Mesangial cell (primary cell): Measurements from ENCODE around the gene STKLD1. TPM values are rescaled to one million over a fixed set of nuclear protein-coding genes. Genes with fewer than 3 reads are reported as not detected.

Source experiments
- total RNA-seq: library from RNA; depleted of rRNA; stranded (reverse); fragments of >200 nt; gene quantifications from 2 replicates; pipeline ENCODE4 v1.2.3, GENCODE V29; 2015

STKLD1 gene
- 0.49 and 1.3 TPM in 2 replicates for total RNA-seq

DNA sequence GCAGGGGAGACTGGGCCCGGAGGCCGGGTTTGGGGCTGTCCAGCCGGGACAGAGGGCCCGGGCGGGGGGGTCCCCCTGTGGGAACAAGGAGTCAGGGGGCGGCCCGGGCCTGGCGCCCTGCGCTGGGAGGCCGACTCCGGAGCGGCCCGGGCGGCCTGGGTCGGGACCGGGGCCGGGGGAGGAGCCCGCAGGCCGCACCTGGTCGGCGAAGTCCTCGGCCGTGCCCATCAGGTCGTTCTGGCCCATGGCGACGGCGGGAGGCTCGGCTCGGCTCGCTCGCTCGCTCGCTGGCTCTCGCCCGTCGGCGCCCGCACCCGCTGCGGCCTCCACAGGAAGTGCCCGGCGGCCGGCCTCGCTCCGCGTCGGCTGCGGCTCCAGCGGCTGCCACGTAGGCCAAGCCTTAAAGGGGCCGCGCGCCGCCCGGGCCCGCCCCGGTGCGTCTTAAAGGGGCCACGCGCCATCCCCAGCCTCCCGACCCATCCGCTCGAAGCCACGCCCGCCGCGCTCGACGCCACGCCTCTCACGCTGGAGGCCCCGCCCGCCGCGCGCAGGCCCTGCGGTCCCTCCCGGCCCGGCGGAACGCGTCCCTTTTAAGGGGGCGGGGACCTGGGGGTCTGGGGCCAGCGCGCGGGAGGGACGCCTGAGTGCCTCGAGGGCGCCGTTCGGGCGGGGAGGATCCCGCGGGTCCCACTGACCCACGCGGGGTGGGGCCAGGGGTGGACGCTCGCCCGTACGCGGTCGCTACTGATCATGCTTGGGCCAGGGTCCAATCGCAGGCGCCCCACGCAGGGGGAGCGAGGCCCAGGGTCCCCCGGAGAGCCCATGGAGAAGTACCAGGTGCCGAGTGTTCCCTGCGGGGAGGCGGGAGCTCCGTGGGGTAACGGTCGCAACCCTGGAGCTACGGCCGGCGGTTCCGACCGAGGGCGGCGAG lies at the start of gene STKLD1, which contains the start of gene SURF4:
Gene STKLD1 (plus strand): TSS at position 643 of the 931 bp plus-strand sequence. CDS start 108 bp downstream, at position 751.
Gene SURF4 (minus strand): TSS at position 337 of the 931 bp plus-strand sequence. CDS start 91 bp downstream, at position 246.

DNA sequence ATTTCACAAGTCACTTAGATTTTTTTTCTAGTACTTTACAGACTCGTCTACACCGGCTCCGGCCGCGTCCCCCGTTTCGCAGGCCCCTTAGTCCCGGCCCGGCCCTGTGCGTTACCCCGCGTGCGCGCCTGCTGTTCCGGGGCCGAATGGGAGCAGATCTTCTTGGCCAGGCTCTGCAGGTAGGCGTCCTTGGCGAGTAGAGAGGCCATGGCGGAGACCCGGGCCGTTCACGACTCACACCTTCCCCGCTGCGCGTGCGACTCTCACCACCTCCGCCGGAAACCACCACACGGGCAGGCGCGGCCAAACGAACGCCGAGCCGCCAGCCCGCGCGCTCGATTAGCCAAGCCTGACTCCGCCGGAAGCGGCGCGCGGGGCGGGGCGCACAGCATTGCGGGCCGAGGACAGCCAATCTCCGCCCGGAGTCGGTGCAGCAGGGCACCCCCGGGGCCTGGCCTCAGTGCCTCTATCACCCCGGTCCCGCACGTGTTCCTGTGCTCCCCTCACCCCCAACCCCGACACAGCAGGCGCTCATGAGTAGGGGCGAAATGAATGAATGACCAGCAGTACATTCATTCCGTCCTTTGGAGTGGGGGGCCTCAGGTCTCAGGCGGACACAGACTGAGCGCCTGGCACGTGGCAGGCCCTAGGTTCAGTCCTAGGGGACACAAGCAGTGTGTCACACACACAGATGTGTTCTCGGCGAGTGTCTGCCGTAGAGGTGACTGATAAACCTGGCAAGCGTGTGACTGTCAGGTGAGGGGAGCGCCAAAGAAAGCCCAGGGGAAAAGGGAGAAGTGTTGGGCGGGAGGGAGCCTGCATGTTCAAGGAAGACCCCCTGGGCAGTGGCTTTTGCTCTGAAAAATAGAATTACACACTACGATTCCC lies 40.0 kb upstream of the STKLD1 start, which contains the start of gene SURF6:
Gene SURF6 (minus strand): TSS at position 265 of the 888 bp plus-strand sequence. CDS start 56 bp downstream, at position 209.

DNA sequence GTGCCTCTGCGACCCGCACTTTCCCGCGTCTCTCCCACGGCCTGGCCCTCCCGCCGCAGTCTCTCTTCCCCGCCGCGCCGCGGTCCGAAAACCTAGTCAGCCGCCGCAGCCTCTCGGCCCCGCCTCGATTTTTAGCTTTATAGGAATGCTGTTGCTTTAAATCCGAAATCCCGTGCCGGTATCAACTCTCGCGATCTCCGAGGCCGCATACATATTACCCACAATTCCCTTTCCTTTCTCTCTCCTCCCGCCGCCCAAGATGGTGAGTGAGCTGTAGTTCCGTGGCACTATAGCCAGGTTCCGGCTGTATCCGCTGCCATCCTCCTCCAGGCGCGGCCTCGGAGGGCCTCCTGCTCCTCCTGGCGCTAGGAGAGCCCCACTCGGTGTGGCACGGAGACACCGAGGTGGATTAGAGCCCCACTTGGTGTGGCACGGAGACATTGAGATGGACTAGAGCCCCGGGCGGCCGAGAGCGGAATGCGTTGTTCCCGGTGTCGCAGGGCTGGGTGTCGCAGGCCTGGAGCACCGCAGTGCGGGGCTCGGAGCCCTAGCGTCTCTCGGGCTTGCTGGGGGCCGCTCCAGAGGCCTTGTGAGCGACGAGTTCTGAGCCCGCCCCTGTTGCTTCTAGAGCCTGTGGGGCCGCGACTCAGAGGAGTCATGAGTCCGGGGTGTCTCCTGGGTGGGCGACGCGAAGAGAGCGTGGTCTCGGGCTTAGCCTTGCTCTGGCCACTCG lies 28.0 kb upstream of the STKLD1 start, which contains the start of the genes MED22 and RPL7A:
Gene MED22 (minus strand): TSS at position 147 of the 733 bp plus-strand sequence. CDS start 1,469 bp downstream, outside the sequence.
Gene RPL7A (plus strand): TSS at position 234 of the 733 bp plus-strand sequence. CDS start 26 bp downstream, at position 260.

DNA sequence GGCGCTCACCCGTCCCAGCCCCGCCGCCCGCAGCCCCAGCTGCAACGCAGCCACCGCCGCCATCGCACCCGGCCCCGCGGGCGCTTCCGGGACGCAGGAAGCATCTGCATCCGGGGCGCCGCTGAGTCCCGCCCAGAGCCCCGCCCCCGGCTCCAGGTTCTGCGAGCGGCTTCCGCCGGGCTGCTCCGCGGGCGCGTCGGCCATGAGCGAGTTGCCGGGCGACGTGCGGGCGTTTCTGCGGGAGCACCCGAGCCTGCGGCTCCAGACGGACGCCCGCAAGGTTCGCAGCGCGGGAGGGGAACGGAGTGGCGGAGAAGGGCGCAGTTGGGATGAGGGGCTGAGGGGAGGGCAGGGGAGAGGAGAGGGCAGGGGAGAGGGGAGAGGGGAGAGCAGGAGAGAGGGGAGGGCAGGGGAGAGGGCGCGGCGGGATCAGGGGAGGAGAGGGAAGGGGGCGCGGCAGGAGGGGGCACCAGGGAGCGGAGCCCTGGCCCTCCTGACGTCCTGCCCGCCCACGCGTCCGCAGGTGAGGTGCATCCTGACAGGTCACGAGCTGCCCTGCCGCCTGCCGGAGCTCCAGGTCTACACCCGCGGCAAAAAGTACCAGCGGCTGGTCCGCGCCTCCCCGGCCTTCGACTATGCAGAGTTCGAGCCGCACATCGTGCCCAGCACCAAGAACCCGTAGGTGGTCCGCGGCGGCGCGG lies 19.6 kb upstream of the STKLD1 start, which contains the start of the genes SURF1 and SURF2:
Gene SURF1 (minus strand): TSS at position 97 of the 701 bp plus-strand sequence. CDS start 34 bp downstream, at position 63.
Gene SURF2 (plus strand): TSS at position 160 of the 701 bp plus-strand sequence. CDS start 43 bp downstream, at position 203.

DNA sequence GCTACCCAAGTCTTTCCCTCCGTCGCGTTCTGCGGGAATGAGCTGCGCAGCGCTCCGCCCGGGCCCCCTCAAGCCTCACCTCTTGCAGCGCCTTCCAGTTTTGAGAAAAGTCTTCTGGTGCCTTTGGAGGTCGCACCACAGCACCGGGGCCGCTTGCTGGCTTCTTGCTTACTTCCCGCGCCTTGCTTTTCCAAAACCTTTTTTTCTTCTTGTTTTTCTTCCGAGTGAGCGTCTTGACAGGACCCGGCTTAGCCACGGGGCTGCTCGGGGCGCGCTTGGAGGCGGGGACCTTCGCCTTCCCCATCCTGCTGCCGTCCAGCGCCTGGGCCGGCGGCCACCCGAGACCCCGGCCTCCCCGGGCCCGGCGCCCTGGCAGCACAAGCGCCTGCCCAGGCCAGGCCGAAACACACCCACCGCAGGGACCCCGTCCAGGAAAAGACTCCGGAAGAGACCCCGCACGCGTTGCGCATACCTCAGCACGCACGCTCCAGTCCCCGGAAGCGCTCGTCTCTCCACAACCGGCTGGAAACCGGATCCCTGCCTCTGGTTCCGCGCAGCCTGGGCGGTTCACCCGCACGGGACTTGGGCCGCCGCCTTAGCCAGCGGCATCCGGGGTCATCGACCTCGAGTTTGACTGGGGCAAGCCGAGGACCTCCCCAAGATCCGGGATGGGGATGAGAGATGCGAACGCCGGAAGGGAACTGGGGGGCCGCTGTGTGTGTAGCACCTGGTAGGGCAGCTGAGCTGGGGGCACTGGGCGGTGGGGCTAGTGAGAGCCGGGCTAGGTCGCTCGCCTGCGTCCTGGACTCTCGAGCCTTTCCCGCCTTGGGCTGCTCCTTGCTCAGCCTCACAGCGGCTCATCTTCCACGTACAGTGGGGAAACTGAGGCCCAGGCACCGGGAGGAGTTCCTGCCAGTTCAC lies 41.6 kb downstream of the STKLD1 start, which contains the start of gene REXO4:
Gene REXO4 (minus strand): TSS at position 470 of the 921 bp plus-strand sequence. CDS start 166 bp downstream, at position 304.

DNA sequence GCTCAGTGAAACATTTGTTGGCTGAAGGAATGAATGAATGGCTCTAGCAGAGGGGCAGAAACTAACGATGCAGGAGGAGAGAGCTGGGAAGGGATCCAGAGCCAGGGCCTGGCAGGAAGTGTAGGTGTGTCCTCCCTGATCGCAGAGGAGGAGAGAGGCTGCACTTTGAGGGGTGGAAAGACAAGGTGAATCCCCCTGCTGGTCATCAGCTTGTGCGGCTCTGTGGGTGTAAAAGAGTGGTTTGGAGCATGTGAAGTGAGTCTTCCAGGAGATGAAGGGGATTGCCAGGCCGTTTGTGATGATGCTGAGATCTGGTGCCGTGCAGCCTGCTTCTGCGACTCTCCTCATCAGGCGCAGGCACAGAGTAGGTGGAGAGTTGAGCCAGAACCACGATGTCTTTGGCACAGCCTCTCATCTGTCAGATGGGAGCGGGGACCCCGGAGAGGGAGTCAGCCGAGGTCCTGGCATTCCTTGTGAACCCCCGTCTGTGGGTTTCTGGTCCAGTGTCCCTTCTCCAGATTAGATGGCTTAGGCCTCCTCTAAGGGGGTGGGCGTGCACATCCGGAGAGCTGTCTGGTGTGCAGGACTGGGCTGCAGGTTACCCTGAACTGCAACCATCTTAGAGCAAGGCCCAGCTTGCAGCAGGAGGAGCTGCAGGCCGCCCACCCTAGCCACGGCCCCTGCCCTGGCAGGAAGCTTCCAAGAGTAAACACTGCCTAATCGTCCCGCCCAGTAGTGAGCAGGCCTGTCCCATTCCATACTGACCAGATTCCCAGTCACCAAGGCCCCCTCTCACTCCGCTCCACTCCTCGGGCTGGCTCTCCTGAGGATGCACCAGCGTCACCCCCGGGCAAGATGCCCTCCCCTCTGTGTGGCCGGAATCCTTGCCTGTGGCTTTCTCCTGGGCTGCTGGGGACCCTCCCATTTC lies 45.7 kb downstream of the STKLD1 start, which contains the start of gene ADAMTS13:
Gene ADAMTS13 (plus strand): TSS at position 753 of the 928 bp plus-strand sequence. CDS start 77 bp downstream, at position 830.

Other genes with a start within 250 kb of the STKLD1 start
- 5.3 and 6.5 TPM in 2 replicates for gene GBGT1, start 212.5 kb upstream of the STKLD1 start, total RNA-seq
- gene OBP2B, start 167.1 kb upstream of the STKLD1 start, total RNA-seq = not detected in 2 replicates
- 1.1 TPM in 1 of 2 replicates, not detected in the other for gene ABO, start 101.2 kb upstream of the STKLD1 start, total RNA-seq
- gene SURF6, start 40.2 kb upstream of the STKLD1 start, total RNA-seq = 9.4 and 9.5 TPM in 2 replicates
- 24.0 and 32.5 TPM in 2 replicates for gene MED22, start 28.2 kb upstream of the STKLD1 start, total RNA-seq
- gene RPL7A, start 28.1 kb upstream of the STKLD1 start, total RNA-seq = 1,845 and 2,045 TPM in 2 replicates
- 17.1 and 50.3 TPM in 2 replicates for gene SURF1, start 19.9 kb upstream of the STKLD1 start, total RNA-seq
- 22.8 and 33.9 TPM in 2 replicates for gene SURF2, start 19.8 kb upstream of the STKLD1 start, total RNA-seq
- 220 and 283 TPM in 2 replicates for gene SURF4, start 306 bp upstream of the STKLD1 start, total RNA-seq
- 16.6 and 17.6 TPM in 2 replicates for gene REXO4, start 41.6 kb downstream of the STKLD1 start, total RNA-seq
- 1.3 and 5.8 TPM in 2 replicates for gene ADAMTS13, start 46.0 kb downstream of the STKLD1 start, total RNA-seq
- 6.5 and 29.3 TPM in 2 replicates for gene CACFD1, start 83.6 kb downstream of the STKLD1 start, total RNA-seq
- 17.7 and 37.6 TPM in 2 replicates for gene SLC2A6, start 102.7 kb downstream of the STKLD1 start, total RNA-seq
- gene MYMK, start 148.6 kb downstream of the STKLD1 start, total RNA-seq = not detected in 2 replicates
- under 0.01 and 0.25 TPM in 2 replicates for gene ADAMTSL2, start 158.3 kb downstream of the STKLD1 start, total RNA-seq
- not detected in 2 replicates for gene FAM163B, start 233.0 kb downstream of the STKLD1 start, total RNA-seq